Measurements from ENCODE around the gene UTP3. TPM values are rescaled to one million over a fixed set of nuclear protein-coding genes. Genes with fewer than 3 reads are reported as not detected.
"Not testable (repeated sequence)": the region's sequence is repeated elsewhere in the genome, so short reads cannot be mapped to it uniquely, and the experiment has no call there.

The UTP3 gene
- total RNA-seq, 1 donor = 23.3 TPM

- DNase-seq (ENCODE audit: low read depth) = no peak
- no peak for TF ChIP-seq CTCF (IDR thresholded peaks at IDR 0.05; ENCODE audit: insufficient read depth, low read depth, low read length)
- no peak overlapping the region for H3K4me3 ChIP-seq (ENCODE audit: low read depth, low read length)
Observed at GRCh38 chr4:70715097-70715496, 26.8 kb downstream of the UTP3 start.

DNA sequence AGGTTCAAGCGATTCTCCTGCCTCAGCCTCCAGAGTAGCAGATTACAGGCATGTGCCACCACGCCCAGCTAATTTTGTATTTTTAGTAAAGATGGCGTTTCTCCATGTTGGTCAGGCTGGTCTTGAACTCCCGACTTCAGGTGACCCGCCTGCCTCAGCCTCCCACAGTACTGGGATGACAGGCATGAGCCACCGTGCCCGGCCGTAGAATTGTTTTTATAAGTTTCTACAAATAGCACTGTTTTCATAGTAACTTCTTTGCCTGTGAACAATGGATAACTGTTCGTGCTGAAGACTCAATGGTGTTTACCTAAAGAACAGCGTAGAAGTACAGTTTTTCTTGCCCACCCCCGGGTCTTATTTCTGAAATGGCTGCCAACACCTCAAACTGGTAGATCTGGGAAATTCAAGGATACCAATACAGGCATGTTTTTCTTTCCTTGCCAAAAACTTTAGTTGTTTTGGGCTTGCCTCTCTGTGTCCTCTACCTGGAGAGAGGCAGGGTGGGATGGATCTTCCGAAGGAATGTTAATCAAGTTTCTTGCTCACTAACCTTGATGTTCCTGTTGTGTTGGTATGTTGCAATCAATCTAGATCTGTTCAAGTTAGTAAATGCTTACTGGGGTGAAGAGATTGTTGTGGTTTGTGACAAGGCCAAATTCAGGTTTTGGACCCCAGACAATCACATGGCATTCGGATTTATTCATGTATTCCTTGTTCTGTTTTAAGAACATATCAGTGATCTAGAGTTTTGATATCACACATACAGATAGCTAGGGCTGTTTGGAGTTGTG, 30.7 kb downstream of the UTP3 start:
- TF ChIP-seq CTCF (IDR thresholded peaks at IDR 0.05; ENCODE audit: insufficient read depth, low read depth, low read length) = no peak
- DNase-seq (ENCODE audit: low read depth) = no peak
- H3K4me3 ChIP-seq (ENCODE audit: low read depth, low read length) = no peak overlapping the region

GRCh38 chr4:70721747-70722146, 33.4 kb downstream of the UTP3 start, which contains the start of gene RUFY3:
RUFY3 (plus strand) TSS chr4:70721964; CDS start chr4:70722574, 610 bp downstream.
- TF ChIP-seq CTCF (IDR thresholded peaks at IDR 0.05; ENCODE audit: insufficient read depth, low read depth, low read length) = no peak
- peak within 1 kb of the TSS; percentile 72 for H3K4me3 ChIP-seq (ENCODE audit: low read depth, low read length)

GRCh38 chr4:70722199-70722791, 34.0 kb downstream of the UTP3 start:
- DNase-seq (ENCODE audit: low read depth) = peak; percentile 69
- H3K4me3 ChIP-seq (ENCODE audit: low read depth, low read length) = peak overlapping the region; percentile 72
- no peak for TF ChIP-seq CTCF (IDR thresholded peaks at IDR 0.05; ENCODE audit: insufficient read depth, low read depth, low read length)

More at GRCh38 chr4:70721747-70722146, 33.4 kb downstream of the UTP3 start, which contains the start of gene RUFY3:
- peak; percentile 94 for DNase-seq (ENCODE audit: low read depth)

GRCh38 chr4:70724463-70724862, 36.1 kb downstream of the UTP3 start:
- TF ChIP-seq CTCF (IDR thresholded peaks at IDR 0.05; ENCODE audit: insufficient read depth, low read depth, low read length) = no peak
- H3K4me3 ChIP-seq (ENCODE audit: low read depth, low read length) = no peak overlapping the region

GRCh38 chr4:70725633-70726032, 37.3 kb downstream of the UTP3 start:
- DNase-seq (ENCODE audit: low read depth) = no peak
- H3K4me3 ChIP-seq (ENCODE audit: low read depth, low read length) = no peak overlapping the region
- no peak for TF ChIP-seq CTCF (IDR thresholded peaks at IDR 0.05; ENCODE audit: insufficient read depth, low read depth, low read length)

More at GRCh38 chr4:70724463-70724862, 36.1 kb downstream of the UTP3 start:
- no peak for DNase-seq (ENCODE audit: low read depth)

GRCh38 chr4:70726515-70726914, 38.2 kb downstream of the UTP3 start:
- not testable (repeated sequence) for DNase-seq (ENCODE audit: low read depth); H3K4me3 ChIP-seq (ENCODE audit: low read depth, low read length)

Data from fibroblast of villous mesenchyme (primary cell).